GM12865 (cell line): ENCODE data around the gene MXRA8.
"Not testable (repeated sequence)": the region's sequence is repeated elsewhere in the genome, so short reads cannot be mapped to it uniquely, and the experiment has no call there.

Source experiments
- DNase-seq: peaks from one replicate; pipeline ENCODE4 v3.0.0; 2010; ENCODE audit warnings: low read depth
- H3K4me3 ChIP-seq: 2 replicates; pipeline ENCODE4 v1.5.1; 2011; ENCODE audit warnings: mild to moderate bottlenecking, low read depth, low read length, control low read depth
- CTCF ChIP-seq: IDR thresholded peaks from 2 replicates; pipeline ENCODE4 v1.5.1; 2011; ENCODE audit warnings: low read length, control low read depth, low read depth, inconsistent platforms; ENCODE audit not compliant: insufficient read depth; ENCODE audit errors: missing control alignments

MXRA8 gene

DNA sequence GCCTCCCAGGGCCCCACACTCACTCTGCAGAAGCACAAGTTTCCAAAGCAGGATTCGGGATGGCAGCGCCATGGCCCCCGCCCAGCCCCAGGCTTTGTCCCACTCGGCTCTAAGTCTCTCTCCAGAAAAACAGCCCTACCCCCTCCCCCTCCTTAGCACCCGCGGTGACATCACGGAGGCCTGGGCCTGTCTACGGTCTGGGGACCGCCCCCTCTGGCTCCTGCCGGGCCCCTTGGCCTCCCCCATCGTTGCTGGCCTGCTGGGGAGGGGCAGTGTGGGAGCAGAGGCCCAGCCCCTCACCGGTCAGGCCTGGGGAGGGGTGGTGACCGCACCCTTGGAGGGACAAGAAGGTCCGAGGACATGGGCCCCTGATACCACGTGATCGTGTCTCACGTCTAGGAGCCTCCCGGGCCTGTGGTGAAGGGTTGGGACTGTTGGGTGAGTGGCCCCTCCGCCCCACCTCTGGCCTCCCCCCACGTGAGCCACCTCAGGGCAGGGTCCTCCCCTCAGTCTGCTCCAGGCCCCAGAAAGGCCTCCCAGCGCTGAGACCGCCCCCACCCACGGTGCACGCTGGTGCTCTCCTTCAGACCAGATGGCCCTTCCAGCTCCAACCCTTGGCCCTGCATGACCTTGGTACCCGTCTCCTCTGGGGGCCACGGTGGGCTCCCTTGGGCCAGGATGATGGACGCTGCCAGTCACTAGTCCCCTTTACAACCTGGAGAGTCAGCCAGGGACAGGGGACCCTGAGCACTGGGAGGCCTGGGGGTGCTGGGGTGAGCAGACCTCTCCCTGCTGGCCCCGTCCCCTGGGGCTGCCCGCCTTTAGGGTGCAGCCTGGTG, at the start of gene MXRA8:
Gene MXRA8 (minus strand): TSS at position 123 of the 839 bp plus-strand sequence. CDS start 51 bp downstream, at position 72.
- no peak within 1 kb of the TSS for H3K4me3 ChIP-seq
- DNase-seq, result no peak
- TF ChIP-seq CTCF, result no peak

- peak overlapping the region; percentile 78 for H3K4me3 ChIP-seq
- peak; percentile 63 for DNase-seq
- no peak for TF ChIP-seq CTCF
These were observed 49.4 kb upstream of the MXRA8 start for GRCh38 chr1:1407636-1408318.

DNA sequence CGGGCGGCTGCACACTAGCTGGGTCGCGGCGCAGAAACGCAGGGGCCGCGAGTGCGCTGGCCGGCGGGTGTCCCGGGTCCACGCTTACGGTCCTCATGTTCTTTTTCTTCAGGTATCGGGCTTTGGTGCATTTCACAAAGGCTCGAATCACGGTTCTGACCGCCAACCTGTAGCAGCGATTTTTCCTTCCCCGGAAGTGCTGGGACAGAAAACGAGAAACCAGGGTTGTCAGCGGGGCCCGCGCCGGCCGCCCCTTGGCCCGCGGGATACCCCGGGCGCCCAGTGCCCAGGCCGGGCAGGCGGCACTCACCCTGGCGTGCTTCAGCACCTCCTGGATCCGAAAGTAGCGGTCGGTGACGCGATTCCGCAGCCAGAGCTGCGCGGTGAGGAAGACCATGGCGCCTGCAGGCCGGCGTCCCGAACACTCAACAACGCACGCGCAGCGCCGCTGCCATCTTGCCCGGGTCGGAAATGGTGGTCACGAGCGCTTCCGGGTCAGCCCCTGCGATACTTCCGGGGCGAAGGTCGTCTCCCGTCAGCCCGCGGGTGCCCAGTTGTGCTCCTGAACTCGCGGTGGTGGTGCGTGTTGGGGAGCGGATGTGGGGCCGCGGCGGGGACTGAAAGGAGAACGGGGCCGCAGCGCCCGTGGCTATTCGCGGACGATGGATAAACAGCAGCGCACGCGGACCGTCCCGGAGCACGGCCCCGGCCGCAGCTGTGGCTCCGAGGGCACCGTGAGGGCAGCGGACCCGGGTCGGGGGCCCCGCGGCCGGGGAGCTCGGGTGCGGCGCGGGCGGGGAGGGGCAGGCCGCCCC, 48.7 kb upstream of the MXRA8 start, which contains the start of gene MRPL20:
Gene MRPL20 (minus strand): TSS at position 473 of the 815 bp plus-strand sequence. CDS start 76 bp downstream, at position 397.
- DNase-seq, result peak; percentile 97
- TF ChIP-seq CTCF, result no peak
- H3K4me3 ChIP-seq, result peak within 1 kb of the TSS; percentile 78

- TF ChIP-seq CTCF, result no peak
- H3K4me3 ChIP-seq, result peak overlapping the region; percentile 78
- DNase-seq, result peak; percentile 44
These were observed 47.9 kb upstream of the MXRA8 start for GRCh38 chr1:1406101-1406820.

GRCh38 chr1:1403653-1404052, 45.3 kb upstream of the MXRA8 start:
- DNase-seq, result no peak
- H3K4me3 ChIP-seq, result no peak overlapping the region
- TF ChIP-seq CTCF, result no peak

DNA sequence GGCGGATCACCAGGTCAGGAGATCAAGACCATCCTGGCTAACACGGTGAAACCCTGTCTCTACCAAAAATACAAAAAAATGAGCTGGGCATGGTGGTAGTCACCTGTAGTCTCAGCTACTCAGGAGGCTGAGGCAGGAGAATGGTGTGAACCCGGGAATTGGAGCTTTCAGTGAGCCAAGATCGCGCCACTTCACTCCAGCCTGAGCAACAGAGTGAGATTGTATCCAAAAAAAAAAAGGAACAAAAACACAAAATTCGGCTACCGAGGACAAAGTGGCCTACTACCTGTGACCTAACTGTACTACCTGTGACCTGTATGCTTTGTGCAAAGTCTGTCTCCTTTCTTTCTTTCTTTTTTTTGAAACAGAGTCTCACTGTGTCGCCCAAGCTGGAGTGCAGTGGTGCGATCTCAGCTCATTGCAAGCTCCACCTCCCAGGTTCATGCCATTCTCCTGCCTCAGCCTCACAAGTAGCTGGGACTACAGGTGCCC, 44.6 kb upstream of the MXRA8 start:
- not testable (repeated sequence) for H3K4me3 ChIP-seq, DNase-seq
